Right atrium auricular region (tissue), 2 donors: Measurements from ENCODE around the gene RPL34. TPM values are rescaled to one million over a fixed set of nuclear protein-coding genes. Genes with fewer than 3 reads are reported as not detected.

Source experiments
- DNase-seq: peaks from one replicate; pipeline ENCODE4 v3.0.0-alpha.2; 2019; ENCODE audit warnings: low spot score
- H3K27ac ChIP-seq, 2 donors: fragments of 200-600 bp; sonication (generic); 1 replicate in 1 of 2; 2 replicates in 1 of 2; pipeline ENCODE4 v1.5.1; 2016 to 2019
- H3K27me3 ChIP-seq, 2 donors: fragments of 200-600 bp; sonication (generic); one replicate each; pipeline versions ENCODE4 v1.5.1 to v1.6.0; 2017 to 2019
- H3K36me3 ChIP-seq: fragments of 200-600 bp; sonication (generic); one replicate; pipeline ENCODE4 v1.5.1; 2016
- H3K4me1 ChIP-seq, 2 donors: fragments of 200-600 bp; sonication (generic); one replicate each; pipeline versions ENCODE4 v1.5.1 to v1.6.0; 2017 to 2019
- H3K4me3 ChIP-seq, 2 donors: fragments of 200-600 bp; sonication (generic); 1 replicate in 1 of 2; 2 replicates in 1 of 2; pipeline ENCODE4 v1.5.1; 2017 to 2019; ENCODE audit warnings: mild to moderate bottlenecking in 1 of 2, moderate library complexity in 1 of 2
- H3K9me3 ChIP-seq, 2 donors: fragments of 200-600 bp; sonication (generic); one replicate each; pipeline ENCODE4 v1.5.1; 2019
- CTCF ChIP-seq, 2 donors: fragments of 200-600 bp; sonication (generic); IDR thresholded peaks; one replicate each; pipeline ENCODE4 v1.5.1; 2019; ENCODE audit warnings: antibody characterized with exemption in 2 of 2
- total RNA-seq, 2 donors: library from RNA; depleted of rRNA; stranded (reverse); fragments of >200 nt; gene quantifications; one replicate each; pipeline ENCODE4 v1.1.0, GENCODE V29; 2016

Gene RPL34
- total RNA-seq, 2 donors from 2014 or later = 435 to 652 TPM

GRCh38 chr4:108601106-108601505 lies 19.3 kb upstream of the RPL34 start:
- H3K36me3 ChIP-seq = no peaks in the 10 kb centered on the region
- H3K9me3 ChIP-seq = peaks cover 0 to under 1% of the 10 kb centered on the region in 2 donors
- no peaks in the 10 kb centered on the region for H3K27me3 ChIP-seq
- DNase-seq = no peak
- TF ChIP-seq CTCF (IDR thresholded peaks at IDR 0.05) = no peak
- H3K4me1 ChIP-seq = no peaks in the 10 kb centered on the region
- H3K4me3 ChIP-seq = no peak overlapping the region
- H3K27ac ChIP-seq = no peak overlapping the region

GRCh38 chr4:108601532-108601931 lies 18.8 kb upstream of the RPL34 start:
- Histone ChIP-seq H3K4me3 (no peak overlapping the region), H3K4me1 (no peaks in the 10 kb centered on the region), H3K27me3 (no peaks in the 10 kb centered on the region), H3K36me3 (no peaks in the 10 kb centered on the region), H3K9me3 (peaks cover 0 to 5% of the 10 kb centered on the region in 2 donors), H3K27ac (no peak overlapping the region)
- no peak for DNase-seq
- no peak for TF ChIP-seq CTCF (IDR thresholded peaks at IDR 0.05)

GRCh38 chr4:108602163-108602562 lies 18.2 kb upstream of the RPL34 start:
- no peak for TF ChIP-seq CTCF (IDR thresholded peaks at IDR 0.05)
- Histone ChIP-seq H3K27ac (no peak overlapping the region), H3K27me3 (no peaks in the 10 kb centered on the region), H3K4me1 (no peaks in the 10 kb centered on the region), H3K4me3 (no peak overlapping the region), H3K36me3 (no peaks in the 10 kb centered on the region), H3K9me3 (peaks cover 0 to 6% of the 10 kb centered on the region in 2 donors)
- DNase-seq = no peak

- Histone ChIP-seq H3K27ac (no peak overlapping the region), H3K36me3 (no peaks in the 10 kb centered on the region), H3K9me3 (peaks cover 0 to 6% of the 10 kb centered on the region in 2 donors), H3K27me3 (no peaks in the 10 kb centered on the region), H3K4me1 (no peaks in the 10 kb centered on the region), H3K4me3 (no peak overlapping the region)
- no peak for DNase-seq
- no peak for TF ChIP-seq CTCF (IDR thresholded peaks at IDR 0.05)
Measured at GRCh38 chr4:108607079-108607815, 13.1 kb upstream of the RPL34 start.

GRCh38 chr4:108611365-108611764 lies 9.0 kb upstream of the RPL34 start:
- H3K4me3 ChIP-seq = peak overlapping the region in 1 of 2 donors; percentile 30
- no peak for DNase-seq
- no peaks in the 10 kb centered on the region for H3K4me1 ChIP-seq
- H3K36me3 ChIP-seq = no peaks in the 10 kb centered on the region
- peaks cover 0 to 2% of the 10 kb centered on the region in 2 donors for H3K9me3 ChIP-seq
- TF ChIP-seq CTCF (IDR thresholded peaks at IDR 0.05) = peak in 1 of 2 donors; percentile 30
- H3K27ac ChIP-seq = no peak overlapping the region
- no peaks in the 10 kb centered on the region for H3K27me3 ChIP-seq

- no peaks in the 10 kb centered on the region for H3K27me3 ChIP-seq
- H3K27ac ChIP-seq = no peak overlapping the region
- no peak for TF ChIP-seq CTCF (IDR thresholded peaks at IDR 0.05)
- H3K4me1 ChIP-seq = no peaks in the 10 kb centered on the region
- no peaks in the 10 kb centered on the region for H3K9me3 ChIP-seq
- H3K4me3 ChIP-seq = no peak overlapping the region
- DNase-seq = no peak
- H3K36me3 ChIP-seq = no peaks in the 10 kb centered on the region
Measured at GRCh38 chr4:108612365-108612764, 8.0 kb upstream of the RPL34 start.
